Hindlimb muscle (tissue), 1 donor: ENCODE measurements around the gene RPL39. TPM values are rescaled to one million over a fixed set of nuclear protein-coding genes. Genes with fewer than 3 reads are reported as not detected.
"Not testable (repeated sequence)": the region's sequence is repeated elsewhere in the genome, so short reads cannot be mapped to it uniquely, and the experiment has no call there.

Experiments used
- DNase-seq: peaks from one replicate; pipeline ENCODE4 v3.0.0-alpha.2; 2013
- polyA plus RNA-seq: library from polyadenylated mRNA; unstranded; fragments of 120-200 nt; gene quantifications from one replicate; pipeline ENCODE4 v1.2.1, GENCODE V29; 2013; ENCODE audit not compliant: insufficient read length

RPL39 gene
- 2,825 TPM for polyA plus RNA-seq

DNA sequence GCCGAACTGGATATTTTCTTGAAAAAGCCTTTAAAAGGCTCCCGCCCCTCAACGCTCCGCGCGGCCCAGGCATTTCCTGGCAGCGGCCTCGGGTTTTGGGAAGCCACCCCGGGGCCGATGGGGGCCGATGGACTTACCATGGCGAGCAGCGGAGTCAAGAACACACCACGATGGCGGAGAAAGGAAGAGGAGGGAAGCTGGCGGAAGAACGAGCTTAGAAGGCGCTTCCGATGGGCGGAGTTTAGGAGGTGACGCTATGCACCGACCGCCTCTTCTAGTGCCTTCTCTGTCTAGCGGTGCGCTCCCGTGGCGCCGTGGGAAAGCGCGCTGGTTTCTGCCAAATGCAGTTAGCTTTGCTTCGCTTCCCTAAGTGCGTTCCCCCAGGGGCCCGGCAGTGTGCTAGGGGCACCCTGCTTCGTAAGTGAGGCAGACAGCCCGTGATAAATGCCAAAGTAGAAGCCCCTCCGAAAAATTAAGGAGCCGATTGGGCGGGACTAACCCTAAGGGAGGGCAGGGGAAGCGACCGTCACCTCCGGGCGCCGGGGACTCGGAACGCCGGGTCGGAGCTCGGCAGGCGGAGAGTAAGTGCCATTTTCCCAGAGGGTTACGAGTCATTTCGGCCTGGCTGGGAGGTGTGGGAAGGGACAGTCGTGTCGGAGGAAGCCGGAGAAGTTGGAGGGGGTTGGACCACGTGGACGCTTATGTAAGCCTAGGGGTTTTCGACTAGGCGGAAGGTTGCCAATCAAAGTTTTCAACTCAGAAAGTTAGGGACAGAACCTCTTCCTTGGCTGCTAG, at the start of gene RPL39:
RPL39 (minus strand) TSS at position 194 of the 795 bp plus-strand sequence; CDS start at position 140, 54 bp downstream.
- peak; percentile 88 for DNase-seq

DNA sequence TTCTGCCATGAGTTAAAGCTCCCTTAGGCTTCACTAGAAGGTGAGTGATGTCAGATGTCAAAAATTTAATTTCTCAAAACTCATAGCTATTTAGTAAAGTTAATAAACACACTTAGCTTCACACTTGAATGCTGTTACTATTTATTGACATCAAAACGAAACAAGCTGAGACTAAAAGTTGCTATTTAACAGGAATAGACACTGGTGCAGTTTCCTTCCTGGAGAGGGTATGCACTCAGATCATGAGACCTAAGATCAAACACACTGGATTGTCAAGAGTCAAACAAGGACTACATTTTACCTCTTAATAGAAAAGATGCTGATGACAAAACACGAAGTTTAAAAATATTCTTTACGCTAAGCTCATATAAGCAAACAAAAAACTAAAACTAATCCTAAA, 42.5 kb upstream of the RPL39 start:
- DNase-seq = no peak

DNA sequence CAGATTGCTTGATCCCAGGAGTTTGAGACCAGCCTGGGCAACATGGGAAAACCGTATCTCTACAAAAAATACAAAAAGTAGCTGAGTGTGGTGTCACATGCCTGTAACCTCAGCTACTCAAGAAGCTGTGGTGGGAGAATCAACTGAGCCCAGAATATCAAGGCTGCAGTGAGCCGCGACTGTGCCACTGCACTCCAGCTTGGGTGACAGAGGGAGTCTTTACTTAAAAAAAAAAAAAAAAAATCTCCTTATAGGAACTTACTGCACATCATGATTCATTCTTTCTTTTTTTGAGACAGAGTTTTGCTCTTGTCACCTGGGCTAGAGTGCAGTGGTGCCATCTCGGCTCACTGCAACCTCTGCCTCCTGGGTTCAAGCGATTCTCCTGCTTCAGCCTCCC, 37.0 kb upstream of the RPL39 start:
- no peak for DNase-seq

DNA sequence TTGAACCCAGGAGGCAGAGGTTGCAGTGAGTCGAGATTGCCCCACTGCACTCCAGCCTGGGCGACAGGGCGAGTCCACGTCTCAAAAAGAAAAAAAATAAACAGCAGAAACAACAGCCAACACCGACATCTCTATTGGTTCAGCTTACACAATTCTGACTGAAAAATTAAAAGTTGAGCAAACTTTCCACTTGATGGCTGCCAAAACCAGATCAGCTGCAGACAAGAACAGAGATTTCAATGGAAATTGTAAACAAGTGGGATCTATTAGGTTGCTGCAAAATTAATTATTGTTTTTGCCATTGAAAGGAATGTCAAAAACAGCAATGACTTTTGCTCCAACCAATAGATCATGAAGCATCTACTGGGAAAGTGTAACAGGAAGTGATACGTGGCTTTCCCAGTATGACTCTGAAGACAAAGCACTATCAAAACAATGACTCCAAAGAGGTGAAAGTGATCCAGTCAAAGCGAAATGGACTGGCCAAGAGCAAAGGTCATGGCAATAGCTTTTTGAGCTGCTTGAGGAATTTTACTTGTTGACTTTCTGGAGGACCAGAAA, 35.0 kb upstream of the RPL39 start:
- DNase-seq = no peak

GRCh38 chrX:119824221-119824620, 32.8 kb upstream of the RPL39 start:
- DNase-seq = not testable (repeated sequence)

DNA sequence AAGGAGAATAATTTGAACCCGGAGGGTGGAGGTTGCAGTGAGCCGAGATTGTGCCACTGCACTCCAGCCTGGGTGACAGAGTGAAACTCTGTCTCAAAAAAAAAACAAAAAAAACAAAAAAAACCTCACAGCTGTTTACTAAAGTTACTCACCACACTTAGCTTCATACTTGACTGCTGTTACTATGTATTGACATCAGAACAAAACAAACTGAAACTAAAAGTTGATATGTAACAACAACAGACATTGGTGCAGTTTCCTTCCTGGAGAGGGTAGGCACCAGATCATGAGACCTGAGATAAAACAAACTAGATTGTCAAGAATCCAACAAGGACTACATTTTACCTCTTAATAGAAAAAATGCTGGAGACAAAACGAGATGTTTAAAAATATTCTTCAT, 30.3 kb upstream of the RPL39 start:
- not testable (repeated sequence) for DNase-seq

DNA sequence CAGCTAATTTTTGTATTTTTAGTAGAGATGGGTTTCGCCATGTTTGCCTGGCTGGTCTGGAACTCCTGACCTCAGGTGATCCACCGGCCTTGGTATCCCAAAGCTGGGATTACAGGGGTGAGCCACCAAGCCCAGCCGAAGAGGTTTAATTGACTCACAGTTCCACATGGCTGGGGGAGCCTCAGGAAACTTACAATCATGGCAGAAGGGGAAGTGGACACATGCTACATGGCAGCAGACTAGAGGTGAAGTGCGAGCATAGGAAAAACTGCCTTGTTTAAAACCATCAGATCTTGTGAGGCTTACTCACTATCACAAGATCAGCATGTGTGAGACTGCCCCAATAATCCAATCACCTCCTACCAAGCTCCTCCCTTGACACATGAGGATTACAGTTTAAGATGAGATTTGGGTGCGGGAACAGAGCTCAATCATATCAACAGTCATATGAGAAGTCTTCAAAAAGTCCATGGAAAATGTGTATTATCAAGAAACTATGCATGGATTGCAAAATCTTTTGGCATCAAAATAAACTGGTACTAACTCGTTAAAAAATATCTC, 25.8 kb upstream of the RPL39 start:
- no peak for DNase-seq

- no peak for DNase-seq
These were observed 24.9 kb upstream of the RPL39 start for GRCh38 chrX:119816300-119816699.

- no peak for DNase-seq
These were observed 17.8 kb upstream of the RPL39 start for GRCh38 chrX:119809185-119809666.

DNA sequence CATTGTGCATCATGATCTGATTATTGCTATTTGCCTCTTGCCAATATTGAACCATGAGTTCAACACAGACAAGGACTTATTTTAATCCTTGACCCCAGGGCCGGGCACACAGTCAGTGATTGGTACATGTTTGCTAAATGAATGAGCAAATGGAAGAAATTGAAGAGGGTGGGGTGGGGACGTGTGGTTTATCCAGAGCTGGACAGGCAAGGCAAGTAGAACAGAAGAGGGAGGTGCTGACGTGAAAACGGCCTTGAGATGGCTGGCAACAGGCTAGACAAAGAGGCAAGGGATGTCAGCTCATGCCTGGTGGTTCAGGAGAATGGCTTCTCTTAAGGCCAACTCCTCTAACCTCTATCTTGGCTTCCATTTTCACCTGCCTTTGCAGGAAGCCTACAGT, 17.0 kb upstream of the RPL39 start:
- not testable (repeated sequence) for DNase-seq

GRCh38 chrX:119802546-119802945, 11.1 kb upstream of the RPL39 start:
- DNase-seq = no peak

DNA sequence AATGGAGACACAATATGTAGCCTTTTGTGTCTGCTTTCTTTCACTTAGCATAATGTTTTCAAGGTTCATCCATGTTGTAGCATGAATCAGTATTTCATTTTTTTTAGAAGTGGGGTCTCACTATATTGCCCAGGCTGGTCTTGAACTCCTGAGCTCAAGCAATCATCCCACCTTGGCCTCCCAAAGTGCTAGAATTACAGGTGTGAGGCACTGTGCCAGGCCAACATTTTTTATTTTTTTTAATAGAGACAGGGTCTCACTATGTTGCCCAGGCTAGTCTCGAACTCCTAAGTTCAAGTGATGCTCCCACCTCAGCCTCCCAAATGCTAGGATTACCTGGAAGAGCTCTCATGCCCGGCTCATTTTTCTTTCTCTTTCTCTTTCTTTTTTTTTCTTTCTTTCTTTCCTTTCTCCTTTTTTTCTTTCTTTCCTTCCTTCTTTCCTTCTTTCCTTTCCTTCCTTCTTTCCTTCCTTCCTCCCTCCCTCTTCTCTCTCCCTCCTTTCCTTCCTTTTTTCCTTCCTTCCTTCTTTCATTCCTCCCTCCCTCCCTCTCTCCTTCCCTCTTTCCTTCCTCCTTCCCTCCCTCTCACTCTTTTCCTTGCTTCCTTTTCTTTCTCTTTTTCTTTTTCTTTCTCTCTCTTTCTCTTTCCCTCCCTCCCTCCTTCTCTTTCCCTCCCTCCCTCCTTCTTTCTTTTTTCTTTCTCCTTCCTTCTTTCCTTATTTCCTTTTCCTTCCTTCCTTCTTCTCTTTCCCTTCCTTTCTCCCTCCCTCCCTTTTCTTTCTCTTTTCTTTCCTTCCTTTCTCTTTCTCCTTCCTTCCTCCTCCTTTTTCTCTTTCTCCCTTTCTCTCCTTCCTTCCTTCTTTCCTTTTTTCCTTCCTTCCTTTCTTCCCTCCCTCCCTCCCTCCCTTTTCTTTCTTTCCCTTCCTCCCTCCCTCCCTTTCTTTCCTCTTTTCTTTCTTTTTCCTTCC, 10.1 kb upstream of the RPL39 start:
- no peak for DNase-seq

- DNase-seq = peak; percentile 47
These were observed 423 bp downstream of the RPL39 start for GRCh38 chrX:119790977-119791436.

DNA sequence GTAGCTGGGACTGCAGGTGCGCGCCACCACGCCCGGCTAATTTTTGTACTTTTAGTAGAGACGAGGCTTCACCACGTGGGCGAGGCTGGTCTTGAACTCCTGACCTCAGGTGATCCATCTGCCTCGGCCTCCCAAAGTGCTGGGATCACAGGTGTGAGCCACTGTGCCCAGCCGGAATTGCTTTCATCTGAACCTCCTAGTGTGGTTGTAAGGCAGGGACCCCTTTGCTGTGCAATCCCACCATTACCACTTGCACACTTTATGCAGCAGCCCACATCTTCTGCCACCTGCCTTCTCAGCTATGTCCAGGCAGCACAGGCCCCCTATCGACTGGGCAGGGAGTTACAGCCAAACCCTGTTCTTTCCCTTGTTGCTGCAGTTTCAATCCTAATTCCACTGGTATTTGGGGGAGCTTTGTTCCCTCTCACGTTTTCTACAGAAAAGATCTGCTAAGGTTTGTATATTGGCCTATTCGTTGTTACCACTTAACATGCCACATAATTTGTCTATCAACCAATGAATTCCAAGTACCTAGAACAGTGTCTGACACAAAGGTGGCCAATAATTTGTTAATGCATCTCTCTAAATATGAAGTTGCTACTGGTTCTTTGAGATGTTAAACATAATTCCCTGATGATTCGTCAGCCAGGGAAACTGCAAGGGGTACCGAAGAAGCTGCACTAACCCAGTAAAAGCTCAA, 6.5 kb downstream of the RPL39 start:
- no peak for DNase-seq

- DNase-seq = no peak
These were observed 8.4 kb downstream of the RPL39 start for GRCh38 chrX:119783026-119783425.

DNA sequence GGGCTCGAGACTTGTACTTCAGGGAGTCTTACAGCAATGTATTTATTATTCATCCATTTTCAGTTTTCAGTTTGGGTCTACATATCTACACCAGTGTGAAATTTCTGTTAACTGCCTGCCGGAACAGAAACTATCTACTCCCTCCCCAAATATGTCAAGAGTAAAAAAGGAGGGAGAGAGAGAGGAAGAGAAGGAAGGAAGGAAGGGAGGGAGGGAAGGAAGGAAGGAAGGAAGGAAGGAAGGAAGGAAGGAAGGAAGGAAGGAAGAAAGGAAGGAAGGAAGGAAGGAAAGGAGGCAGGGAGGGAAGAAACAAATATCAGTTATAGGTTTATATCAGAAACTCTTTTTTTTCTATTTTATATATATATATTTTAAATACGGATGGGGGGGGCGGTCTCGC, 12.6 kb downstream of the RPL39 start:
- no peak for DNase-seq

- no peak for DNase-seq
These were observed 15.8 kb downstream of the RPL39 start for GRCh38 chrX:119775517-119776238.

GRCh38 chrX:119769388-119769787, 22.0 kb downstream of the RPL39 start:
- not testable (repeated sequence) for DNase-seq

DNA sequence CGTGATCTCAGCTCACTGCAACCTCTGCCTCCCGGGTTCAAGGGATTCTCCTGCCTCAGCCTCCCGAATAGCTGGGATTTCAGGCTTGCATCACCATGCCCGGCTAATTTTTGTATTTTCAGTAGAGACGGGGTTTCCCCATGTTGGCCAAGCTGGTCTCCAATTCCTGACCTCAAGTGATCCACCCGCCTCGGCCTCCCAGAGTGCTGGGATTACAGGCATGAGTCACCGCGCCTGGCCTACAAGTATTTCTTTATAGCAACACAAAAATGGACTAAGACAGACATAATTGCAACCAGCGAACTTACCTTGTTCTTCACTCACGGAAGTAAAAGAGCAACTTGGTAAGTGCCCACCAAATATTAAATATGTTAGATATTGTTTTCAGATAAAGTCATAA, 23.0 kb downstream of the RPL39 start:
- DNase-seq = not testable (repeated sequence)

- DNase-seq = no peak
These were observed 27.5 kb downstream of the RPL39 start for GRCh38 chrX:119763836-119764387.

DNA sequence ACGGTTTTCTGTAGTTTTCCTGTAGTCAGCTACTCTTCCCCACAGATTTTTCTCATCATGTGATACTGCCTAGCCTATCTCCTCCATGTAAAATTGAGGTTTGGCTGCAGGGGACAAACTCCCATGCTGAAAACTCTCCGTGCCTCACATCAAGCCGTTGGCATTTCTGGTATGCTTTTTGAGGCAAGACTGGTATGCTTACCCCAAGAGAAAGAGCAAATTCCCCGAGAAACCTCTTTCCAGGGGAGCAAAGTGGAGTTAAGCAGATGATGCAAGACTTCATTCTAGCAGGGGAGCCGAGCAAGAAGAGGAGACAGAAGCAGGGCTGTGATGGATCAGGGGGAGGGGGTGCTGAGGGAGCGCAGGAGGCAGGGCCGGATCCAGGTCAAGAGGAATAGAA, 28.2 kb downstream of the RPL39 start:
- DNase-seq = no peak
